ENCODE measurements around the gene USP30.
A peak's percentile ranks its signal among the peaks of the same experiment; 100 is the strongest.
"Not testable (repeated sequence)": the region's sequence is repeated elsewhere in the genome, so short reads cannot be mapped to it uniquely, and the experiment has no call there.

The USP30 gene

DNA sequence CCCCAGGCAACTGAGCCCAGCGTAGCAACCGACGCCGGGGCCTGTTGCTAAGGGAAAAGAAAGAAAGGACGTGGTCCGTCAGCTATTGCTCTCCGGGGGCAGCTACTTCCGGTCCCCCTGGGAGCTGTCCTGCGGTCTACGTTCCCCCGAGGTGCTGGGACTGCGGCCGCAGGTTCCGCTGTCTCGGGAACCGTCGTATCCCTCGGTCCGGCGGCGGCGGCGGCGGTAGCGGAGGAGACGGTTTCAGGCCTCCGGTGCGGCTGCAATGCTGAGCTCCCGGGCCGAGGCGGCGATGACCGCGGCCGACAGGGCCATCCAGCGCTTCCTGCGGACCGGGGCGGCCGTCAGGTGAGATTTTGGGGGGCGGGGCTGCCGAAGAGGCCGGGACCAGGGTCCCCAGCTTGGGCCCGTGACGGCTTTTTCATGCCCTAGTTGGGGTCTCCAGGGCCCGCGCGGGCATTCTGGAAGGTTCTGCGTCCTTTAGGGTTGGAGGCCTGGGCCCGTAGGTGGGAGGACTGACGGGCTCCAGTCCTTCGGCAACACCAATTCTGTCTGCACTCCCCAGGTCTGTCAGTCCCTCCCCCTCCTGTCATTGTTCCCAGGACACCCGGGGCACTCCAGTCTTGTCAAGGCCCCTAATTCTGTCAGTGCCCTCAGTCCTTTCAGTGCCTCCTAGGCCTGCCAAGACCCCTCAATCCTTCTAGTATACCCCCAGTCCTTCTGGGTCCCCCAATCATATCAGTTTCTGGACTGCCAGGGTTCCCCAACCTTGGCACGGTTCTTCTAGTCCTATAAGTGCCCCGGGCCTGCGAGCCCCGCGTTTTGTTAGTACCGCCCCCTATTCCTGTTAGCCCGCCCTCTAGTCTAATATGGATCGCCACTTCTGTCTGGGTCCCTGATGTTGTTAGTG is at the start of gene USP30:
Gene USP30 (plus strand): TSS at position 163 of the 910 bp plus-strand sequence. CDS start 103 bp downstream, at position 266.
- DNase-seq (ENCODE audit: low read depth) = peak; percentile 78

GRCh38 chr12:109004017-109004416 is 48.4 kb upstream of the USP30 start:
- no peak for DNase-seq (ENCODE audit: low read depth)

GRCh38 chr12:109009766-109010165 is 42.6 kb upstream of the USP30 start:
- no peak for DNase-seq (ENCODE audit: low read depth)

- DNase-seq (ENCODE audit: low read depth) = no peak
Measured at GRCh38 chr12:109010259-109010658, 42.1 kb upstream of the USP30 start.

DNA sequence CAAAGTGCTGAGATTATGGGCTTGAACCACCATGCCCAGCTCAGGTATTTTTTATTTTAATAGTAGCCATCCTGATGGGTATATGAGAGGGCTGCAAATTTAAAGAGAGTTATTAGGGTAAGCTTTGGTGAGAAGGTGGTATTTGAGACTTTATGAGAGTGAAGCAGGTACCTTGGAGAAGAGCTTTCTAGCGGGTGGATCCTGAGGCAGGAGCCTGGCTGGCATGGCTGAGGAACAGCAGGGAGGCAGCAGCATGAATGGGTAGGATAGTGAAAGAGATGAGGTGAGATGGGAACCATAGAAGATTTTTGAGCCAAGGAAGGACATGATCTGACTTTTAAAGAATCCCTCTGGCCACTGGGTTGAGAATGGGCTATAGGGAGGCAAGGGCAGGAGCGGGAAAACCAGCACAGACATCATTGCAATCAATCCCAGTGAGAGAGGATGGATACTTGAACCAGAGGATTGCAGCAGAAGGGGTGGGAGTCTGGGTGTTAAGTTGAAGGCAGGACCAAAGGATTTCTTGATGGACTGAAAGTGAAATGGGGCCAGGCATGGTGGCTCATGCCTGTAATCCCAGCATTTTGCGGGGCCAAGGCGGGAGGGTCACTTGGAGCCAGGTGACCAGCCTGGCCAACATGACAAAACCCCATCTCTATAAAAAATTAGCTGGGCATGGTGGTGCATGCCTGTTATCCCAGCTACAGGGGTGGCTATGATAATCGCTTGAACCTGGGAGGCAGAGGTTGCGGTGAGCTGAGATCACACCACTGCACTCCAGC is 37.2 kb upstream of the USP30 start:
- DNase-seq (ENCODE audit: low read depth) = no peak

GRCh38 chr12:109016016-109016415 is 36.4 kb upstream of the USP30 start:
- no peak for DNase-seq (ENCODE audit: low read depth)

GRCh38 chr12:109016978-109017377 is 35.4 kb upstream of the USP30 start:
- no peak for DNase-seq (ENCODE audit: low read depth)

DNA sequence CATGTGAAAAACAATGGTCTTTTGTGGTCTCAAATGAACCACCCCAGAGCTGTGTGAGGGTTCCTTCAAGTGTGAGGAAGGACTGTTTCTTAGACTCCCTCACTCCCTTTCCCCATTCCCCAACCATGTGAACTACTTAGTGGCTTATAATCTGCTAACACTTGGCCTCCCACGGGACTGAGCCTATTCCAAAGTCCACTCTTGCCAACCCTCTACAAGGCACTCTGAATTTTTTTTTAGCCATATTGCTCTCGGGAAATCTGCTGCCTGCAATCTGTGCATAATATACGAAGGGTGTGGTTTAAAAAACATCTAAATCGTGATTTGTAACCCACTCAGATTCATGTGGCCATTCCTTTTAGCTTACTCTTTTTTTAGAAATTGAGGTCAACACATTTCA is 34.1 kb upstream of the USP30 start:
- no peak for DNase-seq (ENCODE audit: low read depth)

DNA sequence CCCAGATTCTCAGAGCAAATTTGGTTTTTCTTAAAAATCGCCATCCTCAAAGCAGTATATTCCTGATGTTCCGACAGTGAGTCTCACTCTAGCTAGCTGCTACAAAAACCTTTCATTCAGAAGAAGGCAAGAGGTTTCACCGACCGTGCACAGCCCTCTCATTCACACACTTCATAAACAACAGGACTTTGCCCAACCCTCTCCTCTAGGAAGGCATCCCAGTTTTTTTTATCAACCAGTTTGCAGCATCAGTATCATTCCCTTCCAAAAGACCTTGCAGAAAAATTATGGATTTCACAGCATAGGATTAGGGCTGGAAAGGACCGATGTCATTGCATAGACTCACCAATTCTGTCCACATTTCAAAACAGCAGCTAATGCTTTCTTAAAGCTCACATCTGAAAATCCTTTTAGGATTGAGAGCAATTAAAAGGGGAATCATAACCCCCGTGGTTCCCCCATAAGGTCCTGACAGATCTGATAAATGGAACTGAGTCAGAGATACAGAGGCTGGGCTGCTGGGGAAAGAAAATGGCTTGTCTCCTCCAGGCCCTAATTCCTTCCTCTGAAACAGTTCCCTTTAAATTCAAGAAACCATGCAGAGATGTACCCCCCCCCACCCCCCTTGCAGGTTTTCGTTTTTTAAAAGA is 32.1 kb upstream of the USP30 start:
- DNase-seq (ENCODE audit: low read depth) = no peak

GRCh38 chr12:109020796-109021380 is 31.5 kb upstream of the USP30 start, which contains the start of gene SVOP:
SVOP (minus strand) TSS chr12:109021068; CDS start chr12:109020868, 200 bp downstream.
- DNase-seq (ENCODE audit: low read depth) = no peak

DNA sequence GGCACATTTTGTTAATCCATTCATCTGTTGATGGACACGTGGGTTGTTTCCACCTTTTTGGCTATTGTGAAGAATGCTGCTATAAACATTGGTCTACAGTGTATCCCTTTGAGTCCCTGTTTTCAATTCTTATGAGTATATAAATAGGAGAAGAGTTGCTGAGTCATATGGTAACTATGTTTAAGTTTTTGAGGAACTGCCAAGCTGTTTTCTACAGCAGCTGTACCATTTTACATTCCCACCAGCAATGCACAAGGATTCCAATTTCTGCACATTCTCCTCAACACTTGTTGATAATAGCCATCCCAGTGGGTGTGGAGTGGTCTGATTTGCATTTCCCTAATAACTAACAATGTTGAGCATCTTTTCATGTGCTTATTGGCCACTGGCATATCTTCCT is 24.6 kb upstream of the USP30 start:
- DNase-seq (ENCODE audit: low read depth) = no peak

GRCh38 chr12:109028624-109029023 is 23.8 kb upstream of the USP30 start:
- not testable (repeated sequence) for DNase-seq (ENCODE audit: low read depth)

DNA sequence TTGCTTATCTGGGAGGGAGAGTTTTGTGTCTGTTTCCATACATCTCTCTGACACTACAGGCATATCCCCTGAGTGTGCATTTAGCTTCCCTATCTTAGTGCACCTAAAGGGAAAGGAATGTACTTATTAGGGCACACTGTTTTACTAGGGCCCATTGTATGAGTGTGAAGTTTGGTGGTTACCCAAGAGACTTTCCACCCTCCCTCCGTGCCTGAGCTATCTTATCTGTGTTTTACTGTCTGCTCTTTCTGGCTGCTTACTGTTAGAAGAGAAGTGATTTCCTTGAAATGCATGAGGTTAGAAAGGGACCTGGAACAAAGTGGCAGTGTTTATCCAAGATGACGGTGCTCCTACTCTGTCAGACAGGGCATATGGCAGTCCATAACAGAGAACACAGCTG is 23.0 kb upstream of the USP30 start:
- no peak for DNase-seq (ENCODE audit: low read depth)

GRCh38 chr12:109033239-109034196 is 18.9 kb upstream of the USP30 start:
- no peak for DNase-seq (ENCODE audit: low read depth)

- DNase-seq (ENCODE audit: low read depth) = no peak
Measured at GRCh38 chr12:109036975-109037374, 15.4 kb upstream of the USP30 start.

- DNase-seq (ENCODE audit: low read depth) = no peak
Measured at GRCh38 chr12:109044241-109044640, 8.1 kb upstream of the USP30 start.

GRCh38 chr12:109047081-109047805 is 5.1 kb upstream of the USP30 start:
- no peak for DNase-seq (ENCODE audit: low read depth)

DNA sequence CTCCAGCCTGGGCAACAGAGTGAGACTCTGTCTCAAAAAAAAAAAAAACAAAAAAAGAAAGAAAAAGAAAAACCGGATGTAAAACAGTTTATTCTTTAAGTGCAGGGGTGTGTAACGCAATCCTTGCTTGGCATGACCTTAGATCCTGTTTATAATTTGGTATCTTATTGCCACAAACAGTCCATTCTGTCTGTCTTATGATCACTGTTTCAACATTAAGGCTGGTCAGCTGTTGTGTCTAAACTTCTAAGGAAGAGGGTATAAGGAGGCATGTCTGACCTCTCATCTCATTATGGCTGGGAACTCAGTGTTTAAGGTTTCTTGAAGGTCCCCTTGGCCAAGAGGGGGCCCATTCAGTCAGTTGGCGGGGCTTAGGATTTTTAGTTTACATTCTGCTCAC is 3.7 kb upstream of the USP30 start:
- not testable (repeated sequence) for DNase-seq (ENCODE audit: low read depth)

DNA sequence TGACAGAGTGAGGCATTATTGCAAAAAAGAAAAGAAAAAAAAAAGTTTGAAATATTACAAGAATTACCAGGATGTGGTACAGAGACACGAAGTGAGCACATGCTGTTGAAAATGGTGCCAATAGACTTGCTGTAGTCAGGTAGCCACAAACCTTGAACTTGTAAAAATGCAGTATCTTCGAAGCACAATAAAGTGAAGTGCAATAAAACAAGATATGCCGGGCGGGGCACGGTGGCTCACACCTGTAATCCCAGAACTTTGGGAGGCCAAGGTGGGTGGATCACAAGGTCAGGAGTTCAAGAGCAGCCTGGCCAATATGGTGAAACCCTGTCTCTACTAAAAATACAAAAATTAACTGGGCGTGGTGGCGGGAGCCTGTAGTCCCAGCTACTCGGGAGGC is 2.6 kb upstream of the USP30 start:
- DNase-seq (ENCODE audit: low read depth) = not testable (repeated sequence)

- no peak for DNase-seq (ENCODE audit: low read depth)
Measured at GRCh38 chr12:109052097-109052413, 321 bp upstream of the USP30 start.

Measured in stimulated activated CD8-positive, alpha-beta memory T cell treated with anti-CD3 and anti-CD28 coated beads, Interleukin-15, amount 100 ng/mL, for 1 hour (primary cell).